IMR-90 (cell line): Measurements from ENCODE around the gene ANO4. TPM values are rescaled to one million over a fixed set of nuclear protein-coding genes. Genes with fewer than 3 reads are reported as not detected.

ENCODE experiments used
- ATAC-seq: fragments of 200-7000 bp; cut with Tn5 transposase; 2 replicates; pipeline ENCODE4 v1.9.1; 2020; ENCODE audit warnings: low read depth, mild to moderate bottlenecking, moderate library complexity
- BruUV-seq: library from RNA; stranded (reverse); fragments of 400-500 nt; replicated peaks from 2 replicates; lab custom pipeline; 2021; lab: Mats Ljungman, UMichigan
- CTCF ChIA-PET: fragments of 300-600 bp; formaldehyde crosslinking; extraction: SDS; loops from one replicate; lab custom pipeline; 2021; ENCODE audit warnings: antibody characterized with exemption; lab: Yijun Ruan, JAX
- POLR2A ChIA-PET: fragments of 300-600 bp; sonication (Branson Sonifier 250); formaldehyde crosslinking; loops from one replicate; lab custom pipeline; 2022; ENCODE audit warnings: antibody characterized with exemption; ENCODE audit not compliant: unreplicated experiment; lab: Charles Lee
- DNase-seq: peaks from one replicate; pipeline ENCODE4 v3.0.0; 2013
- H2AFZ ChIP-seq: replicated peaks from 2 replicates; pipeline ENCODE3; 2013; ENCODE audit warnings: low read length, mild to moderate bottlenecking; ENCODE audit not compliant: poor library complexity
- H2AK5ac ChIP-seq: 2 replicates; pipeline ENCODE4 v1.6.1; 2013; ENCODE audit warnings: low read depth, low read length, inconsistent platforms
- H2AK9ac ChIP-seq: replicated peaks from 2 replicates; pipeline ENCODE3; 2013; ENCODE audit warnings: mild to moderate bottlenecking, low read depth, low read length, moderate library complexity; ENCODE audit not compliant: poor library complexity
- H2BK120ac ChIP-seq: 2 replicates; pipeline ENCODE4 v1.6.1; 2013; ENCODE audit warnings: low read depth, low read length, inconsistent platforms
- H2BK15ac ChIP-seq: 3 replicates; pipeline ENCODE4 v1.6.1; 2013; ENCODE audit warnings: low read depth, low read length, inconsistent platforms
- H2BK20ac ChIP-seq: 2 replicates; pipeline ENCODE4 v1.6.1; 2013; ENCODE audit warnings: low read depth, mild to moderate bottlenecking, inconsistent platforms, low read length, moderate library complexity
- H2BK5ac ChIP-seq: 2 replicates; pipeline ENCODE4 v1.6.1; 2013; ENCODE audit warnings: mild to moderate bottlenecking, low read depth, low read length, inconsistent platforms; ENCODE audit not compliant: poor library complexity, severe bottlenecking
- H3K14ac ChIP-seq: replicated peaks from 2 replicates; pipeline ENCODE4 v1.6.1; 2013; ENCODE audit warnings: low read depth, low read length, inconsistent platforms
- H3K18ac ChIP-seq: 2 replicates; pipeline ENCODE4 v1.6.1; 2013; ENCODE audit warnings: low read depth, low read length, control low read depth
- H3K23ac ChIP-seq: 2 replicates; pipeline ENCODE4 v1.6.1; 2013; ENCODE audit warnings: low read depth, low read length, inconsistent platforms
- H3K27ac ChIP-seq: 2 replicates; pipeline ENCODE4 v1.5.1; 2013; ENCODE audit warnings: mild to moderate bottlenecking, control low read depth, low read length; ENCODE audit not compliant: insufficient read depth
- H3K27me3 ChIP-seq: 2 replicates; pipeline ENCODE4 v1.6.1; 2013; ENCODE audit warnings: low read length; ENCODE audit not compliant: control insufficient read depth, insufficient read depth
- H3K36me3 ChIP-seq: 2 replicates; pipeline ENCODE4 v1.6.1; 2013; ENCODE audit warnings: low read length, mixed read lengths; ENCODE audit not compliant: control insufficient read depth, insufficient read depth
- H3K4ac ChIP-seq: 2 replicates; pipeline ENCODE4 v1.6.1; 2013; ENCODE audit warnings: low read depth, low read length, inconsistent platforms
- H3K4me1 ChIP-seq: 2 replicates; pipeline ENCODE4 v1.6.1; 2013; ENCODE audit warnings: low read length, mixed read lengths; ENCODE audit not compliant: control insufficient read depth, insufficient read depth
- H3K4me2 ChIP-seq: 2 replicates; pipeline ENCODE4 v1.6.1; 2013; ENCODE audit warnings: low read depth, mild to moderate bottlenecking, control low read depth, low read length, moderate library complexity
- H3K4me3 ChIP-seq: 2 replicates; pipeline ENCODE4 v1.5.1; 2013; ENCODE audit warnings: low read depth, mild to moderate bottlenecking, control low read depth, low read length, moderate library complexity; ENCODE audit not compliant: insufficient read depth
- H3K56ac ChIP-seq: 2 replicates; pipeline ENCODE4 v1.6.1; 2013; ENCODE audit warnings: low read length, inconsistent platforms; ENCODE audit not compliant: insufficient read depth; ENCODE audit errors: extremely low read depth
- H3K79me1 ChIP-seq, 2 experiments: 2 replicates each; pipeline ENCODE4 v1.6.1; 2013; ENCODE audit warnings: low read length in 2 of 2, inconsistent platforms in 1 of 2, low read depth in 1 of 2
- H3K9ac ChIP-seq: 2 replicates; pipeline ENCODE4 v1.6.1; 2013; ENCODE audit warnings: low read depth, low read length, control low read depth
- H3K9me1 ChIP-seq: 2 replicates; pipeline ENCODE4 v1.6.1; 2013; ENCODE audit warnings: low read length, inconsistent platforms; ENCODE audit not compliant: insufficient read depth
- H3K9me3 ChIP-seq: 2 replicates; pipeline ENCODE4 v1.6.1; 2013; ENCODE audit warnings: low read length; ENCODE audit not compliant: control insufficient read depth, insufficient read depth
- H4K20me1 ChIP-seq: 2 replicates; pipeline ENCODE4 v1.6.1; 2013; ENCODE audit warnings: low read length, inconsistent platforms; ENCODE audit not compliant: insufficient read depth
- H4K5ac ChIP-seq: 2 replicates; pipeline ENCODE4 v1.6.1; 2013; ENCODE audit warnings: mild to moderate bottlenecking, low read depth, low read length, control low read depth
- H4K8ac ChIP-seq, 2 experiments: 2 replicates each; pipeline ENCODE4 v1.6.1; 2013; ENCODE audit warnings: low read depth in 2 of 2, low read length in 2 of 2, control low read depth in 1 of 2, inconsistent platforms in 1 of 2
- H4K91ac ChIP-seq: 2 replicates; pipeline ENCODE4 v1.6.1; 2013; ENCODE audit warnings: low read depth, low read length, inconsistent platforms; ENCODE audit not compliant: insufficient read depth
- BHLHE40 ChIP-seq: fragments of 150-350 bp; IDR thresholded peaks from 2 replicates; pipeline ENCODE4 v1.6.1; 2016; ENCODE audit warnings: mild to moderate bottlenecking, low read depth, low read length
- CEBPB ChIP-seq: IDR thresholded peaks from 2 replicates; pipeline ENCODE4 v1.6.1; 2012; ENCODE audit warnings: low read depth, low read length, improper control_type of control experiment
- CTCF ChIP-seq: conservative IDR thresholded peaks from 2 replicates; pipeline ENCODE4 v1.5.1; 2012; ENCODE audit warnings: mild to moderate bottlenecking, low read depth, low read length, improper control_type of control experiment
- ELK1 ChIP-seq: fragments of 150-350 bp; IDR thresholded peaks from 2 replicates; pipeline ENCODE4 v1.6.1; 2016; ENCODE audit warnings: low read depth, mild to moderate bottlenecking, low read length, moderate library complexity, borderline replicate concordance
- MAFK ChIP-seq: IDR thresholded peaks from 2 replicates; pipeline ENCODE4 v1.6.1; 2012; ENCODE audit warnings: low read depth, low read length, improper control_type of control experiment
- MAZ ChIP-seq: IDR thresholded peaks from 2 replicates; pipeline ENCODE4 v1.6.1; 2012; ENCODE audit warnings: low read depth, mild to moderate bottlenecking, low read length, improper control_type of control experiment, moderate library complexity, borderline replicate concordance
- MXI1 ChIP-seq: IDR thresholded peaks from 2 replicates; pipeline ENCODE4 v1.6.1; 2012; ENCODE audit warnings: low read depth, mild to moderate bottlenecking, low read length, moderate library complexity, borderline replicate concordance
- NFE2L2 ChIP-seq: fragments of 150-350 bp; IDR thresholded peaks from 2 replicates; pipeline ENCODE4 v1.6.1; 2016; ENCODE audit warnings: low read depth, mild to moderate bottlenecking, low read length
- RAD21 ChIP-seq: IDR thresholded peaks from 2 replicates; pipeline ENCODE4 v1.6.1; 2012; ENCODE audit warnings: low read length, improper control_type of control experiment
- RCOR1 ChIP-seq: IDR thresholded peaks from 2 replicates; pipeline ENCODE4 v1.6.1; 2012; ENCODE audit warnings: mild to moderate bottlenecking, low read length, improper control_type of control experiment; ENCODE audit not compliant: insufficient replicate concordance
- USF2 ChIP-seq: fragments of 150-350 bp; IDR thresholded peaks from 2 replicates; pipeline ENCODE4 v1.6.1; 2017; ENCODE audit warnings: mild to moderate bottlenecking, antibody characterized with exemption, low read length, low read depth
- WGBS, 2 experiments: methylation state at CpG; one replicate each; pipeline versions ENCODE4 v1.1.5 to v1.1.7; 2013; ENCODE audit warnings: missing lambda C conversion rate in 2 of 2; ENCODE audit not compliant: insufficient read length in 1 of 2; ENCODE audit errors: extremely low coverage in 2 of 2; 5-methylcytosine and 5-hydroxymethylcytosine counted together
- dilution Hi-C: fragments of 300-500 bp; cut with HindIII; formaldehyde crosslinking; loops from one replicate; pipeline ENCODE4 v1.14.3; 2018; ENCODE audit warnings: low sequenced_read_pairs; ENCODE audit not compliant: unreplicated experiment
- in situ Hi-C: fragments of 300-500 bp; cut with MboI; formaldehyde crosslinking; loops from 3 replicates; pipeline ENCODE4 v1.14.3; 2019; ENCODE audit warnings: low sequenced_read_pairs, inconsistent platforms, mixed read lengths
- intact Hi-C: fragments of 100-400 bp; cut with micrococcal nuclease; formaldehyde crosslinking; loops from 2 replicates; pipeline ENCODE4 v1.10.0; 2022
- polyA plus RNA-seq, 3 experiments: library from polyadenylated mRNA; depleted of rRNA; stranded (reverse); fragments of >200 nt; gene quantifications; 2 replicates each; pipeline ENCODE4 v1.2.3, GENCODE V29; 2012; ENCODE audit warnings: low replicate concordance in 1 of 3
- total RNA-seq: library from RNA; depleted of rRNA; stranded (reverse); fragments of >200 nt; gene quantifications from 2 replicates; pipeline ENCODE4 v1.2.3, GENCODE V29; 2012

ANO4 gene
- total and polyA plus RNA-seq, 2 of the 4 experiments (the other 2 are of a cell fraction): 4.7 to 10.2 TPM

GRCh38 chr12:100897240-100897639, 102.7 kb downstream of the ANO4 start:
- dilution Hi-C loops (no loop called here), intact Hi-C loops (no loop called here), in situ Hi-C loops (no loop called here)
- Histone ChIP-seq H3K27me3 (no peaks in the 10 kb centered on the region), H3K4me1 (peaks cover 2% of the 10 kb centered on the region; the same call in 1 of the 2 replicates), H2BK20ac (no peak overlapping the region), H2BK5ac (no peak overlapping the region), H2BK120ac (no peak overlapping the region), H3K4ac (no peak overlapping the region), H3K18ac (no peak overlapping the region), H3K9me3 (no peaks in the 10 kb centered on the region), H2BK15ac (no peak overlapping the region), H4K8ac (no peak overlapping the region), H3K9ac (no peak overlapping the region), H2AK9ac (no peak overlapping the region), H3K14ac (no peak overlapping the region), H3K56ac (no peak overlapping the region), H3K36me3 (peaks cover 5% of the 10 kb centered on the region), H3K79me1 (peaks cover 0 to 2% of the 10 kb centered on the region in 2 experiments; a peak in 1 of 4 replicates), H3K4me3 (no peak overlapping the region), H4K5ac (no peak overlapping the region), H3K27ac (no peak overlapping the region), H4K91ac (no peak overlapping the region), H2AFZ (no peak overlapping the region), H4K20me1 (no peaks in the 10 kb centered on the region), H3K4me2 (no peak overlapping the region), H3K9me1 (0 out of 2 replicates have a peak, but pooled peaks cover 6% of the 10 kb centered on the region), H2AK5ac (no peak overlapping the region), H3K23ac (no peak overlapping the region)
- no TSS peak for BruUV-seq
- CTCF ChIA-PET: no interaction called here
- TF ChIP-seq ELK1 (no peak), NFE2L2 (no peak), MXI1 (no peak), BHLHE40 (no peak), MAFK (no peak), CTCF (no peak), RCOR1 (no peak), CEBPB (no peak), USF2 (no peak), RAD21 (no peak), MAZ (no peak)
- POLR2A ChIA-PET: no interaction called here
- DNase-seq (no peak), ATAC-seq (no peak)
- 77% methylated on average over 4 of the region's 5 CpGs; no CpG with 5 or more reads in 1 of the 2 experiments for WGBS, 2 experiments
